HCT116 (cell line): ENCODE measurements around the gene SLC13A3. TPM values are rescaled to one million over a fixed set of nuclear protein-coding genes. Genes with fewer than 3 reads are reported as not detected.

ENCODE experiments used
- ATAC-seq: fragments of 200-7000 bp; cut with Tn5 transposase; 2 replicates; pipeline ENCODE4 v1.9.1; 2020; ENCODE audit warnings: mild to moderate bottlenecking, moderate library complexity
- BruUV-seq: library from RNA; stranded (reverse); fragments of 400-500 nt; replicated peaks from 2 replicates; lab custom pipeline; 2021; lab: Mats Ljungman, UMichigan
- CTCF ChIA-PET: fragments of 300-600 bp; sonication (Branson Sonifier 250); formaldehyde crosslinking; loops from one replicate; lab custom pipeline; 2021; ENCODE audit warnings: antibody characterized with exemption; lab: Charles Lee
- POLR2A ChIA-PET: fragments of 300-600, 350-600 bp; sonication (Branson Sonifier 250); formaldehyde crosslinking; loops from one replicate; lab custom pipeline; 2021; ENCODE audit warnings: antibody characterized with exemption; lab: Charles Lee
- RAD21 ChIA-PET, 2 experiments: fragments of 300-600 bp; sonication (Branson Sonifier 250); formaldehyde crosslinking; loops; one replicate each; lab custom pipeline; 2023; ENCODE audit warnings: low total read pairs in 2 of 2; ENCODE audit not compliant: uncharacterized antibody in 2 of 2, unreplicated experiment in 2 of 2, low non-redundant PET in 1 of 2; lab: Charles Lee
- DNase-seq: peaks from one replicate; pipeline ENCODE4 v3.0.0-alpha.2; 2010; ENCODE audit warnings: low read depth, low spot score
- H2AFZ ChIP-seq: fragments of 200-600 bp; shearing (Covaris generic), sonication (generic); 2 replicates; pipeline ENCODE4 v1.6.1; 2017; ENCODE audit warnings: low read depth, mixed run types, mixed read lengths, antibody characterized with exemption, low read length; ENCODE audit not compliant: poor library complexity, severe bottlenecking
- H3K27ac ChIP-seq: 2 replicates; pipeline ENCODE4 v1.5.1; 2012; ENCODE audit warnings: low read depth, low read length
- H3K27me3 ChIP-seq: fragments of 200-600 bp; sonication (generic); 2 replicates; pipeline ENCODE4 v1.6.1; 2016; ENCODE audit warnings: mixed run types, low read length, mixed read lengths; ENCODE audit not compliant: insufficient read depth
- H3K36me3 ChIP-seq, 2 experiments: fragments of 200-500 bp in 1 of 2; fragments of 200-600 bp in 1 of 2; sonication (Bioruptor generic) in 1 of 2; sonication (generic) in 1 of 2; 2 replicates each; pipeline versions ENCODE4 v1.5.1 to v1.6.1; 2014 to 2016; ENCODE audit warnings: low read length in 2 of 2, inconsistent platforms in 1 of 2, mixed read lengths in 1 of 2, mixed run types in 1 of 2; ENCODE audit not compliant: insufficient read depth in 2 of 2, control insufficient read depth in 1 of 2
- H3K4me1 ChIP-seq, 2 experiments: fragments of 200-600 bp in 1 of 2; sonication (generic) in 1 of 2; 2 replicates each; pipeline versions ENCODE4 v1.5.1 to v1.6.1; 2012 to 2017; ENCODE audit warnings: low read length in 2 of 2, inconsistent platforms in 1 of 2, mild to moderate bottlenecking in 1 of 2, mixed read lengths in 1 of 2, mixed run types in 1 of 2, moderate library complexity in 1 of 2; ENCODE audit not compliant: insufficient read depth in 2 of 2, control insufficient read depth in 1 of 2
- H3K4me2 ChIP-seq: fragments of 200-600 bp; sonication (generic); 2 replicates; pipeline ENCODE4 v1.6.1; 2017; ENCODE audit warnings: mixed run types, low read length, mixed read lengths
- H3K4me3 ChIP-seq, 2 experiments: fragments of 200-600 bp in 1 of 2; sonication (generic) in 1 of 2; replicated peaks in 1 of 2; 2 replicates each; pipeline ENCODE4 v1.5.1; 2011 to 2016; ENCODE audit warnings: low read length in 2 of 2, control low read depth in 1 of 2, low read depth in 1 of 2, mild to moderate bottlenecking in 1 of 2, mixed read lengths in 1 of 2, mixed run types in 1 of 2
- H3K79me2 ChIP-seq: fragments of 200-600 bp; sonication (generic); 2 replicates; pipeline ENCODE4 v1.6.1; 2017; ENCODE audit warnings: mild to moderate bottlenecking, mixed run types, low read length, moderate library complexity, mixed read lengths; ENCODE audit not compliant: insufficient read depth
- H3K9ac ChIP-seq: fragments of 200-600 bp; sonication (generic); 2 replicates; pipeline ENCODE4 v1.6.1; 2016; ENCODE audit warnings: low read length, mixed read lengths
- H3K9me2 ChIP-seq: fragments of 200-600 bp; sonication (generic), shearing (Covaris generic); 2 replicates; pipeline ENCODE4 v1.6.1; 2017; ENCODE audit warnings: mixed run types, mild to moderate bottlenecking, moderate library complexity; ENCODE audit not compliant: insufficient read depth
- H3K9me3 ChIP-seq, 2 experiments: fragments of 200-500 bp in 1 of 2; fragments of 200-600 bp in 1 of 2; sonication (Bioruptor generic) in 1 of 2; sonication (generic) in 1 of 2; 2 replicates each; pipeline ENCODE4 v1.6.1; 2014 to 2017; ENCODE audit warnings: low read length in 2 of 2, mixed read lengths in 2 of 2, inconsistent platforms in 1 of 2, low read depth in 1 of 2, mild to moderate bottlenecking in 1 of 2, mixed run types in 1 of 2, moderate library complexity in 1 of 2; ENCODE audit not compliant: control insufficient read depth in 1 of 2, insufficient read depth in 1 of 2
- H4K20me1 ChIP-seq: fragments of 200-600 bp; sonication (generic), shearing (Covaris generic); 2 replicates; pipeline ENCODE4 v1.6.1; 2017; ENCODE audit warnings: mixed run types, mild to moderate bottlenecking, moderate library complexity; ENCODE audit not compliant: insufficient read depth
- CEBPB ChIP-seq: IDR thresholded peaks from 2 replicates; pipeline ENCODE4 v1.6.1; 2012; ENCODE audit warnings: low read depth
- EZH2 ChIP-seq: fragments of 200-600 bp; sonication (generic); IDR thresholded peaks from 2 replicates; pipeline ENCODE4 v1.6.1; 2017; ENCODE audit warnings: antibody characterized with exemption, mixed run types
- FOSL1 ChIP-seq: IDR thresholded peaks from 2 replicates; pipeline ENCODE4 v1.6.1; 2012; ENCODE audit warnings: low read depth
- YY1 ChIP-seq: IDR thresholded peaks from 2 replicates; pipeline ENCODE4 v1.6.1; 2011; ENCODE audit warnings: low read length, low read depth, moderate library complexity, mild to moderate bottlenecking; ENCODE audit not compliant: insufficient replicate concordance; ENCODE audit errors: extremely low read depth
- ZNF274 ChIP-seq: fragments of 200-500 bp; sonication (Bioruptor generic); IDR thresholded peaks from 2 replicates; pipeline ENCODE4 v1.6.1; 2014; ENCODE audit warnings: mild to moderate bottlenecking, low read depth, low read length, inconsistent platforms
- intact Hi-C: fragments of 100-400 bp; cut with micrococcal nuclease; formaldehyde crosslinking; loops from 2 replicates; pipeline ENCODE4 v1.10.0; 2022
- total RNA-seq: library from RNA; stranded (reverse); gene quantifications from one replicate; pipeline ENCODE4 v1.2.1, GENCODE V29; 2021; ENCODE audit not compliant: unreplicated experiment
- TF ChIP-seq, protein P1 (sequence below): IDR thresholded peaks from 2 replicates; pipeline ENCODE4 v1.6.1; 2011; ENCODE audit warnings: mild to moderate bottlenecking, low read length, moderate library complexity; ENCODE audit not compliant: insufficient replicate concordance; ENCODE audit errors: extremely low read depth
- TF ChIP-seq, protein P2 (sequence below): IDR thresholded peaks from 2 replicates; pipeline ENCODE4 v1.6.1; 2012
- TF ChIP-seq, protein P3 (sequence below): IDR thresholded peaks from 2 replicates; pipeline ENCODE4 v1.6.1; 2012; ENCODE audit warnings: low read depth
- TF ChIP-seq, protein P4 (sequence below): IDR thresholded peaks from 2 replicates; pipeline ENCODE4 v1.6.1; 2012

The SLC13A3 gene
- total RNA-seq, 1 experiment from 2014 or later = not detected

DNA sequence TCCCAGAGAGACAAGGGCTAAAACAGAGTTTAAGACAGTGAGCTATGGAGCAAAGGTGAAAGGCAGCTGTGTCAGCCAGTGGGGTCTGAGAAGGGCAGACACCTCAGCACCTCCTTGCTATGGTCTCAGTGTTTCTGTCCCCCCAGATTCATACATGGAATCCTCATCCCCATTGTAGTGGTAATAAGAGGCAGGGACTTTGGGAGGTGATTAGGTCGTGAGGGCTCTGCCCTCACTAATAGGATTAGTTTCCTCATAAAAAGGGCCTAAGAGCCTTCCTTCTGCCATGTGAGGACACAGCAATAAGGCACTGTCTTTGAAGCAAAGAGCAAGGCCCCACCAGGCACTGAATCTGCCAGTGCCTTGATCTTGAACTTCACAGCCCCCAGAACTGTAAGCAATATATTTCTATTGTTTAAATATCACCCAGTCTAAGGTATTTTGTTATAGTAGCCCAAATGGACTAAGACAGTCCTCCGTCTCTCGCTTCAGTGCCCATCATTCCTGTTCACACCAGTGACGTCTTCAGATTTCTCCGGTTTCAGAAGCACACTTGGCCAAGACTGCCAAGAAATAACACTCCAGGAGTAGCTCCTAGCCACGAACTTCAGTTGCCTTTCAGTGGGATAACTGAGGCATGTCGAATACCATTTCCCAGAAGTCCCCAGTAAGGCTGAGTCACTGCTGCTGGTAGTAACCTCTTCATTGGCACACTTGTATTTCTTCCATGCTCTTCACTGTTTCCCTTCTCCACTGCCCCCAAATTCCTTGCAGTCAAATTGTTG lies 32.8 kb downstream of the SLC13A3 start:
- no TSS peak for BruUV-seq
- H3K4me1 ChIP-seq = no peaks in the 10 kb centered on the region
- TF ChIP-seq FOSL1 = no peak
- TF ChIP-seq, protein P1, sequence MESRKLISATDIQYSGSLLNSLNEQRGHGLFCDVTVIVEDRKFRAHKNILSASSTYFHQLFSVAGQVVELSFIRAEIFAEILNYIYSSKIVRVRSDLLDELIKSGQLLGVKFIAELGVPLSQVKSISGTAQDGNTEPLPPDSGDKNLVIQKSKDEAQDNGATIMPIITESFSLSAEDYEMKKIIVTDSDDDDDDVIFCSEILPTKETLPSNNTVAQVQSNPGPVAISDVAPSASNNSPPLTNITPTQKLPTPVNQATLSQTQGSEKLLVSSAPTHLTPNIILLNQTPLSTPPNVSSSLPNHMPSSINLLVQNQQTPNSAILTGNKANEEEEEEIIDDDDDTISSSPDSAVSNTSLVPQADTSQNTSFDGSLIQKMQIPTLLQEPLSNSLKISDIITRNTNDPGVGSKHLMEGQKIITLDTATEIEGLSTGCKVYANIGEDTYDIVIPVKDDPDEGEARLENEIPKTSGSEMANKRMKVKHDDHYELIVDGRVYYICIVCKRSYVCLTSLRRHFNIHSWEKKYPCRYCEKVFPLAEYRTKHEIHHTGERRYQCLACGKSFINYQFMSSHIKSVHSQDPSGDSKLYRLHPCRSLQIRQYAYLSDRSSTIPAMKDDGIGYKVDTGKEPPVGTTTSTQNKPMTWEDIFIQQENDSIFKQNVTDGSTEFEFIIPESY = no peak
- H4K20me1 ChIP-seq = no peaks in the 10 kb centered on the region
- ChIA-PET CTCF (no interaction called here), POLR2A (no interaction called here), RAD21 (no interaction called here)
- no peak overlapping the region for H3K4me3 ChIP-seq
- H3K9ac ChIP-seq = no peak overlapping the region
- no peaks in the 10 kb centered on the region for H3K79me2 ChIP-seq
- no peaks in the 10 kb centered on the region for H3K9me2 ChIP-seq
- intact Hi-C loops = no loop called here
- no peak for ATAC-seq
- 0 out of 4 replicates have a peak, but pooled peaks cover 0 to 3% of the 10 kb centered on the region in 2 experiments for H3K9me3 ChIP-seq
- no peak overlapping the region for H3K27ac ChIP-seq
- no peak for DNase-seq
- H3K36me3 ChIP-seq = no peaks in the 10 kb centered on the region
- H3K4me2 ChIP-seq = no peak overlapping the region
- peaks cover 13% of the 10 kb centered on the region; the same call in 1 of the 2 replicates for H3K27me3 ChIP-seq
- H2AFZ ChIP-seq = no peak overlapping the region

DNA sequence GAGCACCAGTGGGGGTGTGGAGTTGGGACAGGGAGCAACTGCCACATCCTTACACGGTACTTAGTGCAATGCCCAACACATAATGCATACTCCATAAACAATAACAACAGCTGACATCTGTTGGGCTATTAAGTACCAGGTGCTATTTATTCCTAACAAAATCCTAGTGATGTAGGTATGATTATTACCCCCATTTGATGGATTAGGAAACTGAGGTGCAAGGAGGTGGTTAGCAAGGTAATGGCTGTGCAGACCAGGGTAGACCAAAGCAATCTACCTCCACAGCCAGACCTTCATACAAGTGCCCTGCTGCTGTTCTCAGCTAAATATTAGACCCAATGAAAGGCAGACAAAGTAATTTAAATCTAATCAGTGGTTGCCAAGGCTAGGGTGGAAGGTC lies 36.8 kb downstream of the SLC13A3 start:
- Histone ChIP-seq H3K27ac (no peak overlapping the region), H3K79me2 (no peaks in the 10 kb centered on the region), H2AFZ (no peak overlapping the region), H3K4me3 (no peak overlapping the region), H3K9me2 (no peaks in the 10 kb centered on the region), H3K36me3 (no peaks in the 10 kb centered on the region), H3K9ac (no peak overlapping the region), H3K27me3 (no peaks in the 10 kb centered on the region; the same call in 1 of the 2 replicates), H4K20me1 (no peaks in the 10 kb centered on the region), H3K4me2 (no peak overlapping the region), H3K9me3 (no peaks in the 10 kb centered on the region), H3K4me1 (no peaks in the 10 kb centered on the region)
- ChIA-PET RAD21 (no interaction called here), CTCF (no interaction called here), POLR2A (no interaction called here)
- intact Hi-C loops = no loop called here
- BruUV-seq = no TSS peak
- DNase-seq (no peak), ATAC-seq (no peak)
- TF ChIP-seq YY1 = no peak
- TF ChIP-seq, protein P2, sequence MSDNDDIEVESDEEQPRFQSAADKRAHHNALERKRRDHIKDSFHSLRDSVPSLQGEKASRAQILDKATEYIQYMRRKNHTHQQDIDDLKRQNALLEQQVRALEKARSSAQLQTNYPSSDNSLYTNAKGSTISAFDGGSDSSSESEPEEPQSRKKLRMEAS = no peak
- TF ChIP-seq, protein P3, sequence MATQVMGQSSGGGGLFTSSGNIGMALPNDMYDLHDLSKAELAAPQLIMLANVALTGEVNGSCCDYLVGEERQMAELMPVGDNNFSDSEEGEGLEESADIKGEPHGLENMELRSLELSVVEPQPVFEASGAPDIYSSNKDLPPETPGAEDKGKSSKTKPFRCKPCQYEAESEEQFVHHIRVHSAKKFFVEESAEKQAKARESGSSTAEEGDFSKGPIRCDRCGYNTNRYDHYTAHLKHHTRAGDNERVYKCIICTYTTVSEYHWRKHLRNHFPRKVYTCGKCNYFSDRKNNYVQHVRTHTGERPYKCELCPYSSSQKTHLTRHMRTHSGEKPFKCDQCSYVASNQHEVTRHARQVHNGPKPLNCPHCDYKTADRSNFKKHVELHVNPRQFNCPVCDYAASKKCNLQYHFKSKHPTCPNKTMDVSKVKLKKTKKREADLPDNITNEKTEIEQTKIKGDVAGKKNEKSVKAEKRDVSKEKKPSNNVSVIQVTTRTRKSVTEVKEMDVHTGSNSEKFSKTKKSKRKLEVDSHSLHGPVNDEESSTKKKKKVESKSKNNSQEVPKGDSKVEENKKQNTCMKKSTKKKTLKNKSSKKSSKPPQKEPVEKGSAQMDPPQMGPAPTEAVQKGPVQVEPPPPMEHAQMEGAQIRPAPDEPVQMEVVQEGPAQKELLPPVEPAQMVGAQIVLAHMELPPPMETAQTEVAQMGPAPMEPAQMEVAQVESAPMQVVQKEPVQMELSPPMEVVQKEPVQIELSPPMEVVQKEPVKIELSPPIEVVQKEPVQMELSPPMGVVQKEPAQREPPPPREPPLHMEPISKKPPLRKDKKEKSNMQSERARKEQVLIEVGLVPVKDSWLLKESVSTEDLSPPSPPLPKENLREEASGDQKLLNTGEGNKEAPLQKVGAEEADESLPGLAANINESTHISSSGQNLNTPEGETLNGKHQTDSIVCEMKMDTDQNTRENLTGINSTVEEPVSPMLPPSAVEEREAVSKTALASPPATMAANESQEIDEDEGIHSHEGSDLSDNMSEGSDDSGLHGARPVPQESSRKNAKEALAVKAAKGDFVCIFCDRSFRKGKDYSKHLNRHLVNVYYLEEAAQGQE = no peak
- no peak for TF ChIP-seq EZH2
- TF ChIP-seq CEBPB = no peak
- TF ChIP-seq ZNF274 = no peak
- no peak for TF ChIP-seq FOSL1
- TF ChIP-seq, protein P4, sequence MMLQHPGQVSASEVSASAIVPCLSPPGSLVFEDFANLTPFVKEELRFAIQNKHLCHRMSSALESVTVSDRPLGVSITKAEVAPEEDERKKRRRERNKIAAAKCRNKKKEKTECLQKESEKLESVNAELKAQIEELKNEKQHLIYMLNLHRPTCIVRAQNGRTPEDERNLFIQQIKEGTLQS = no peak
